ENCODE results near the gene SOX8. TPM values are rescaled to one million over a fixed set of nuclear protein-coding genes. Genes with fewer than 3 reads are reported as not detected.

SOX8 gene
- total RNA-seq, 1 experiment from 2014 or later, result 0.47 TPM

GRCh38 chr16:979147-979546 is 2.4 kb upstream of the SOX8 start:
- no peak for TF ChIP-seq EZH2 (IDR thresholded peaks at IDR 0.05; ENCODE audit: low read length, unreplicated experiment)
- no peak for TF ChIP-seq CTCF (conservative IDR thresholded peaks at IDR 0.05; ENCODE audit: low read depth, low read length)
- intact Hi-C loops (cut with micrococcal nuclease), result no loop called here
- BruUV-seq (replicated peaks), result no TSS peak
- Histone ChIP-seq H3K79me2 (ENCODE audit: low read length) (no peaks in the 10 kb centered on the region), H3F3A (ENCODE audit: low read length, unreplicated experiment) (no peaks in the 10 kb centered on the region), H3K9ac (ENCODE audit: low read length) (no peak overlapping the region), H3K36me3 (ENCODE audit: low read depth, low read length) (no peaks in the 10 kb centered on the region), H3K27me3 (ENCODE audit: low read length) (peaks cover 8% of the 10 kb centered on the region), H3K9me2 (replicated peaks; ENCODE audit: low read length) (no peaks in the 10 kb centered on the region), H2AFZ (ENCODE audit: low read length) (no peak overlapping the region), H3K4me2 (ENCODE audit: low read length) (no peak overlapping the region), H3K27ac (ENCODE audit: low read length) (no peak overlapping the region), H3K9me3 (ENCODE audit: low read length) (no peaks in the 10 kb centered on the region), H3K4me3 (ENCODE audit: low read length) (no peak overlapping the region), H3K4me1 (ENCODE audit: insufficient read depth, low read length) (no peaks in the 10 kb centered on the region), H4K20me1 (ENCODE audit: low read length) (no peaks in the 10 kb centered on the region)
- ATAC-seq (no peak), DNase-seq (no peak)
- CTCF ChIA-PET, result no interaction called here
- POLR2A ChIA-PET (ENCODE audit: unreplicated experiment), result no interaction called here

- CTCF ChIA-PET, result no interaction called here
- Histone ChIP-seq H3K4me1 (ENCODE audit: insufficient read depth, low read length) (no peaks in the 10 kb centered on the region), H3K27ac (ENCODE audit: low read length) (no peak overlapping the region), H4K20me1 (ENCODE audit: low read length) (no peaks in the 10 kb centered on the region), H3K9ac (ENCODE audit: low read length) (no peak overlapping the region), H3K4me3 (ENCODE audit: low read length) (no peak overlapping the region), H3K79me2 (ENCODE audit: low read length) (no peaks in the 10 kb centered on the region), H3K9me3 (ENCODE audit: low read length) (no peaks in the 10 kb centered on the region), H3K4me2 (ENCODE audit: low read length) (no peak overlapping the region), H3K36me3 (ENCODE audit: low read depth, low read length) (no peaks in the 10 kb centered on the region), H3K9me2 (replicated peaks; ENCODE audit: low read length) (no peaks in the 10 kb centered on the region), H2AFZ (ENCODE audit: low read length) (no peak overlapping the region), H3F3A (ENCODE audit: low read length, unreplicated experiment) (no peaks in the 10 kb centered on the region), H3K27me3 (ENCODE audit: low read length) (peaks cover 8% of the 10 kb centered on the region)
- DNase-seq (no peak), ATAC-seq (no peak)
- no TSS peak for BruUV-seq (replicated peaks)
- intact Hi-C loops (cut with micrococcal nuclease), result no loop called here
- POLR2A ChIA-PET (ENCODE audit: unreplicated experiment), result no interaction called here
- TF ChIP-seq EZH2 (IDR thresholded peaks at IDR 0.05; ENCODE audit: low read length, unreplicated experiment), result no peak
- TF ChIP-seq EZH2phosphoT487 (IDR thresholded peaks at IDR 0.05; ENCODE audit: borderline replicate concordance, low read length), result no peak
- TF ChIP-seq CTCF (conservative IDR thresholded peaks at IDR 0.05; ENCODE audit: low read depth, low read length), result no peak
Measured at GRCh38 chr16:979859-980594, 1.5 kb upstream of the SOX8 start.

- no peak overlapping the region for H3K9ac ChIP-seq (ENCODE audit: low read length)
- H3K36me3 ChIP-seq (ENCODE audit: low read depth, low read length), result no peaks in the 10 kb centered on the region
- POLR2A ChIA-PET (ENCODE audit: unreplicated experiment), result no interaction called here
- no TSS peak for BruUV-seq (replicated peaks)
- no peak overlapping the region for H2AFZ ChIP-seq (ENCODE audit: low read length)
- intact Hi-C loops (cut with micrococcal nuclease), result no loop called here
- peaks cover 8% of the 10 kb centered on the region for H3K27me3 ChIP-seq (ENCODE audit: low read length)
- no peaks in the 10 kb centered on the region for H3K9me2 ChIP-seq (replicated peaks; ENCODE audit: low read length)
- H3K79me2 ChIP-seq (ENCODE audit: low read length), result no peaks in the 10 kb centered on the region
- TF ChIP-seq CTCF (conservative IDR thresholded peaks at IDR 0.05; ENCODE audit: low read depth, low read length) (no peak), EZH2phosphoT487 (IDR thresholded peaks at IDR 0.05; ENCODE audit: borderline replicate concordance, low read length) (no peak), EZH2 (IDR thresholded peaks at IDR 0.05; ENCODE audit: low read length, unreplicated experiment) (no peak)
- ATAC-seq, result no peak
- no peaks in the 10 kb centered on the region for H3K4me1 ChIP-seq (ENCODE audit: insufficient read depth, low read length)
- no peaks in the 10 kb centered on the region for H3F3A ChIP-seq (ENCODE audit: low read length, unreplicated experiment)
- DNase-seq, result no peak
- no peak overlapping the region for H3K27ac ChIP-seq (ENCODE audit: low read length)
- no peak overlapping the region for H3K4me3 ChIP-seq (ENCODE audit: low read length)
- no peak overlapping the region for H3K4me2 ChIP-seq (ENCODE audit: low read length)
- no peaks in the 10 kb centered on the region for H4K20me1 ChIP-seq (ENCODE audit: low read length)
- CTCF ChIA-PET, result no interaction called here
- H3K9me3 ChIP-seq (ENCODE audit: low read length), result no peaks in the 10 kb centered on the region
Measured at GRCh38 chr16:980595-980854, 1.0 kb upstream of the SOX8 start.

Data from PC-3 (cell line).